LNCaP clone FGC (cell line): ENCODE measurements around the gene ZNF580.
A peak's percentile ranks its signal among the peaks of the same experiment; 100 is the strongest.

Experiments
- DNase-seq: peaks from one replicate; pipeline ENCODE4 v3.0.0-alpha.2; 2011; ENCODE audit warnings: low read depth
- H3K4me3 ChIP-seq: 2 replicates; pipeline ENCODE4 v1.5.1; 2011; ENCODE audit warnings: mild to moderate bottlenecking, low read depth, low read length, control low read depth
- CTCF ChIP-seq: IDR thresholded peaks from 2 replicates; pipeline ENCODE4 v1.5.1; 2012; ENCODE audit warnings: mild to moderate bottlenecking; ENCODE audit not compliant: control insufficient read depth, insufficient read depth; ENCODE audit errors: extremely low read depth

Gene ZNF580

GRCh38 chr19:55640577-55641425 is at the start of gene ZNF580:
TSS of gene ZNF580 (plus strand) at chr19:55641002. CDS start at chr19:55642509, 1,507 bp downstream.
- H3K4me3 ChIP-seq: peak within 1 kb of the TSS; percentile 95
- peak; percentile 52 for DNase-seq
- TF ChIP-seq CTCF: no peak

GRCh38 chr19:55591555-55591954 is 49.2 kb upstream of the ZNF580 start:
- no peak for DNase-seq
- no peak overlapping the region for H3K4me3 ChIP-seq
- no peak for TF ChIP-seq CTCF

- no peak for TF ChIP-seq CTCF
- no peak overlapping the region for H3K4me3 ChIP-seq
- no peak for DNase-seq
Measured at GRCh38 chr19:55592391-55593090, 48.3 kb upstream of the ZNF580 start.

GRCh38 chr19:55593096-55593772 is 47.6 kb upstream of the ZNF580 start:
- TF ChIP-seq CTCF: no peak
- H3K4me3 ChIP-seq: no peak overlapping the region
- no peak for DNase-seq

- no peak for TF ChIP-seq CTCF
- no peak for DNase-seq
- H3K4me3 ChIP-seq: no peak overlapping the region
Measured at GRCh38 chr19:55594996-55595545, 45.7 kb upstream of the ZNF580 start.

- DNase-seq: no peak
- TF ChIP-seq CTCF: no peak
Measured at GRCh38 chr19:55596304-55596703, 44.5 kb upstream of the ZNF580 start.

More at GRCh38 chr19:55596304-55596703, 44.5 kb upstream of the ZNF580 start:
- no peak overlapping the region for H3K4me3 ChIP-seq
